ENCODE data around the gene ZNF385B. TPM values are rescaled to one million over a fixed set of nuclear protein-coding genes. Genes with fewer than 3 reads are reported as not detected.

Gene ZNF385B
- polyA plus RNA-seq, 1 donor from 2014 or later = not detected

- Mint-ChIP-seq H3K27me3 (no peaks in the 10 kb centered on the region), H3K9me3 (no peaks in the 10 kb centered on the region), H3K27ac (no peak overlapping the region), H3K4me1 (peaks cover 0 to 1% (median 0%) of the 10 kb centered on the region in 3 donors), H3K4me3 (no peak overlapping the region), H3K36me3 (no peaks in the 10 kb centered on the region)
Observed at GRCh38 chr2:179525340-179525739, 336.1 kb downstream of the ZNF385B start.

GRCh38 chr2:179524809-179525339 is 336.5 kb downstream of the ZNF385B start:
- Mint-ChIP-seq H3K27me3 (no peaks in the 10 kb centered on the region), H3K4me1 (peaks cover 0 to 1% (median 0%) of the 10 kb centered on the region in 3 donors), H3K9me3 (no peaks in the 10 kb centered on the region), H3K27ac (no peak overlapping the region), H3K4me3 (no peak overlapping the region), H3K36me3 (no peaks in the 10 kb centered on the region)

DNA sequence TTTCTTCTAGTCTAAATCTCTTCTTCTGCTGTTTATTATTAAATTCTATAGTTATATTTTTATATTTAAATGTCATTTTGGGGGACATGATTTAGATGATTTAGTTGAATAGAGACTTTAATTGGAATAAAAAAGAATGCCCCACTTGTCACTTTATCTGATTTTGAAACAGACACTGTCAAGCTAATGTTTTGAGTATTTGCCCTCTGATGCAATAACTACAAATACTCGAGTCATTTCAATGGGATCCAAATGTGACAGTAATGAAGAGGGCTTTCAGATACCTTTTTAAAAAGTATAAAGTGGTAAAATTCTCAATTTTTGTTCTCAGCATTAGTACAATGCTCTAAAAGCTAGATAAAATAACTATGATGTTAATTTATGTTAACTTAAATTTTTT is 339.5 kb downstream of the ZNF385B start:
- H3K27me3 Mint-ChIP-seq = no peaks in the 10 kb centered on the region
- H3K9me3 Mint-ChIP-seq = no peaks in the 10 kb centered on the region
- H3K36me3 Mint-ChIP-seq = no peaks in the 10 kb centered on the region
- no peak overlapping the region for H3K4me3 Mint-ChIP-seq
- H3K27ac Mint-ChIP-seq = no peak overlapping the region
- no peaks in the 10 kb centered on the region for H3K4me1 Mint-ChIP-seq

GRCh38 chr2:179518830-179519229 is 342.6 kb downstream of the ZNF385B start:
- H3K9me3 Mint-ChIP-seq = peaks cover 0 to 5% (median 2%) of the 10 kb centered on the region in 3 donors
- H3K27me3 Mint-ChIP-seq = no peaks in the 10 kb centered on the region
- no peaks in the 10 kb centered on the region for H3K36me3 Mint-ChIP-seq
- H3K27ac Mint-ChIP-seq = no peak overlapping the region
- H3K4me1 Mint-ChIP-seq = no peaks in the 10 kb centered on the region
- no peak overlapping the region for H3K4me3 Mint-ChIP-seq

- Mint-ChIP-seq H3K27ac (no peak overlapping the region), H3K9me3 (peaks cover 0 to 5% (median 5%) of the 10 kb centered on the region in 3 donors), H3K4me1 (no peaks in the 10 kb centered on the region), H3K36me3 (no peaks in the 10 kb centered on the region), H3K27me3 (peaks cover 1% of the 10 kb centered on the region), H3K4me3 (no peak overlapping the region)
Observed at GRCh38 chr2:179513181-179513580, 348.2 kb downstream of the ZNF385B start.

DNA sequence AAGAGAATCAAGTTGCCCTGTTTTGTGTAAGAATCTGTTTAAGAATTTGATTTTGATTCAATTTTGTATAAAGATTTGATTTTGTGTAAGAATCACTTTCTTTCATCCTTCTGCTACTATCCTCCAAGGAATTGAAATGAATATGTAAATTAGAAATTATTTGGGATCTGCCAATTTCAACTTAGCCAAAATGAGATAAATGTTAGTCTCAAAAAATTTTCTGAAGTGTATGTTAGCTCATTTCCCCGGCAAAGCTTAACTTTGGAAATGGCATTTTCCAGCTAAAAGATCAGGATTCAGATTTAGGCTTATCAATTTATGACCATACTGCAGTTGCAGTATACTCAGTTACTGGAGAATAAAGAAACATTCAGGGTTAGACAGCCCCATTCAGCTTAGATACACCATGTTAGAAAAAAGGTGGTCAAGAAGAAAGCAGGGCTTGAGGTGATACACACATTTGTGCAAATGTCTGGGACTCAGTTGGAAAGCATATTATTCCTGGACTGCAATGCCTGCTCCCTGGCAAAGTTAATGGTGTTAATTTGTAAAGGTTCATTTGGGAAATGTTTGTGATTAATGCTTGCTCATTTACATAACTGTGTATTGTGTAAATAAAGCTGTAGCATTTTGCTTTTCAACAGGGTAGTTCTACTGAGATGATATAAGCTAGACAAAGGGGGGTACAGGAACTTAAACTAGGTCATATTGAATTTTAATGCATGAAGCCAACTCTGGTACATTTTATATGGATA is 349.0 kb downstream of the ZNF385B start:
- H3K27me3 Mint-ChIP-seq = peaks cover 1% of the 10 kb centered on the region
- no peak overlapping the region for H3K27ac Mint-ChIP-seq
- H3K4me1 Mint-ChIP-seq = no peaks in the 10 kb centered on the region
- H3K4me3 Mint-ChIP-seq = no peak overlapping the region
- H3K9me3 Mint-ChIP-seq = peaks cover 0 to 5% (median 5%) of the 10 kb centered on the region in 3 donors
- no peaks in the 10 kb centered on the region for H3K36me3 Mint-ChIP-seq

GRCh38 chr2:179511105-179511789 is 350.2 kb downstream of the ZNF385B start:
- H3K4me1 Mint-ChIP-seq = no peaks in the 10 kb centered on the region
- H3K4me3 Mint-ChIP-seq = no peak overlapping the region
- peaks cover 0 to 5% (median 5%) of the 10 kb centered on the region in 3 donors for H3K9me3 Mint-ChIP-seq
- peaks cover 1% of the 10 kb centered on the region for H3K27me3 Mint-ChIP-seq
- H3K36me3 Mint-ChIP-seq = no peaks in the 10 kb centered on the region
- H3K27ac Mint-ChIP-seq = no peak overlapping the region

GRCh38 chr2:179495315-179495714 is 366.1 kb downstream of the ZNF385B start:
- Mint-ChIP-seq H3K4me1 (no peaks in the 10 kb centered on the region), H3K9me3 (peaks cover 0 to 3% (median 2%) of the 10 kb centered on the region in 3 donors), H3K36me3 (no peaks in the 10 kb centered on the region), H3K27me3 (no peaks in the 10 kb centered on the region), H3K27ac (no peak overlapping the region), H3K4me3 (no peak overlapping the region)

DNA sequence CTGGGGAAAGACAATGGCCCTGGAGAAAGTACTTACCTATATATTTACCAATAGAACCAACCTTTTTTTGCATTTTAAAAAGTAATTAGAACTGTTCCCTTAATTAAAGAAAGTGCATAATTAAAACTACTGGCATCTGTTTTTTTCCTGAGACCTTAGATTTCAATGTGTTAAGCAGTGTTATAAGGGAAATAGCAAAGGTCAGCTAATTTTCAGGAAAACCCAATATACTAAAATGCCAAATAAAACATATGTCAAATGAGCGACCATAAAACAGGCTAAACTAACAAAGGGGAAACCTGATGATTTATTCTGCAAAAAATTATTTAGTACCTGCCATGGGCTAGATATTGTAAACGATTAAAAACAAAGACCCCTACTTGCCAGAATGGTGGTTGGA is 372.8 kb downstream of the ZNF385B start:
- H3K9me3 Mint-ChIP-seq = no peaks in the 10 kb centered on the region
- H3K36me3 Mint-ChIP-seq = no peaks in the 10 kb centered on the region
- no peaks in the 10 kb centered on the region for H3K4me1 Mint-ChIP-seq
- H3K4me3 Mint-ChIP-seq = no peak overlapping the region
- no peak overlapping the region for H3K27ac Mint-ChIP-seq
- no peaks in the 10 kb centered on the region for H3K27me3 Mint-ChIP-seq

DNA sequence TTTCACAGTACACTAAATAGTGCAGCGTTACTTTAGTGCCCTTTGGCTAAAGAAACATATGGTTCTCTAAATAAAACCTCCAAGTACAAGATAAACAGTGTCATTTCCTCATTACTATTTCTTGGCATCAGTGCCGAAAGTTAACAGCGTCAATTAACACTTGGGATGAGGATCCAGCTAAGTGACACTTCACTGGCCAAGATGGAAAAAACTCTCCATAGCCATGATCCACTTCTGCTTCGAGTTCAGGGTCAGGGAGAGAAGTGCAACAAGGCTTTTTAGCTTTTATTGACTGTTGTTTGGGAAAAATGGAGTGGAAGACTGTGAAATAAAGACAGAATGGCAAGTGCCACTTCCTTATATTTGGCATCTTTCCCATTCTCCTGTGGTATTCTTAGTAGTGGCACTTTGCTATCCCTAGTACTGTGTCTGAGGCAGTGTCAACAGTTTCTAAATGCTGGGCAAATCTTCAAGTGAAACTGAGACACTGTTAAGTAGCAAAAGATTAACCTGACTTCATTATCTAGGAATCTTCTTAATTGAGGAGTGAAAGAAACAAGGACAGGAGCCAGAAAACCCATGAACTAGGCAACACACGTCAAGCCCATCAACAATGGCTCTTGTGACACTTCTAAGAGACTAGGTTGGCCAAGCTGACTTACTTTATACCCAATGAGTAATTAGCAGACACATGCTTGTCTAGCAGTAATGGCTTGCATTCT is 374.2 kb downstream of the ZNF385B start:
- H3K27me3 Mint-ChIP-seq = no peaks in the 10 kb centered on the region

DNA sequence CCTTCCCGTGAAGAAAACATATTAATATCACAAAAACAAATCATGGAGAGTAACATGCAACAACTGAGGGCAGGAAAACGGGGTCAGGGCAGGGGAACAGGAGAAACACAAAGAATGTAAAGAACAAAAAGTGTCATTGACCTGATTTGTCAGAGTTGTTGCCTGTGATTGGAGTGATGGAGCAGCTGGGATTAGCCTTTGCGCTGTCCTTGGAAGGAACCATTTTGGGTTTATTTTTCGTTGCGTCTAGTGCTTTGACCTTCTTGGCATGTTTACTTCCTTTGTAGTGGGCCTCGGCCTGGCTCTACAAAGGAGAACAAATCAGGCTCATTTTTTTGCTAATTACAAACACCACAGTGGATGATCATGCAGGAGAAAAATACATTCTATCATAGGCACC is 378.3 kb downstream of the ZNF385B start:
- peaks cover 0 to 3% (median 0%) of the 10 kb centered on the region in 3 donors for H3K4me1 Mint-ChIP-seq
- no peak overlapping the region for H3K4me3 Mint-ChIP-seq
- H3K27me3 Mint-ChIP-seq = no peaks in the 10 kb centered on the region
- no peaks in the 10 kb centered on the region for H3K9me3 Mint-ChIP-seq
- no peaks in the 10 kb centered on the region for H3K36me3 Mint-ChIP-seq
- H3K27ac Mint-ChIP-seq = no peak overlapping the region

More for the DNA sequence above, 374.2 kb downstream of the ZNF385B start:
- Mint-ChIP-seq H3K4me3 (no peak overlapping the region), H3K9me3 (no peaks in the 10 kb centered on the region), H3K27ac (no peak overlapping the region), H3K4me1 (no peaks in the 10 kb centered on the region), H3K36me3 (no peaks in the 10 kb centered on the region)

DNA sequence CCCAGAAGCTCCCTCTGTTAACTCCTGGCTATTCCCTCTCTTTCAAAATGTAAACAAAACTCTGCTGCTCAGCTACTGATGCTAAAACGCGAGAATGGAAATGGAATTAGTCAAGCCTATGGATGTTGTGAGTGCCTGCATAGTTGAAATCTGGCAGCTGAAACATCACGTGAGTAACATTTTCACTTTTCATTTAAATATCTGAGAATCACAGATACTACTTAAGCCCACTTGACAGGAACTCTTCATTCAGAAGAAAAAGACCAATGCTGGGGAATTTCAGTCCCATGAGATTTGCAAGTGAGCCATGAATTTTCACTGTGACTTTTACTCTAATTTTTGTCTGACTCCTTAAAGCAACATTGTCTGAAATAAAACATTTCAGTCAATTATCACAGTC is 381.5 kb downstream of the ZNF385B start:
- no peaks in the 10 kb centered on the region for H3K9me3 Mint-ChIP-seq
- H3K36me3 Mint-ChIP-seq = no peaks in the 10 kb centered on the region
- H3K27ac Mint-ChIP-seq = no peak overlapping the region
- peaks cover 3% of the 10 kb centered on the region for H3K27me3 Mint-ChIP-seq
- no peak overlapping the region for H3K4me3 Mint-ChIP-seq
- peaks cover 0 to 3% (median 0%) of the 10 kb centered on the region in 3 donors for H3K4me1 Mint-ChIP-seq

- Mint-ChIP-seq H3K36me3 (no peaks in the 10 kb centered on the region), H3K9me3 (no peaks in the 10 kb centered on the region), H3K4me3 (no peak overlapping the region), H3K27me3 (peaks cover 3% of the 10 kb centered on the region), H3K27ac (no peak overlapping the region), H3K4me1 (peaks cover 0 to 3% (median 0%) of the 10 kb centered on the region in 3 donors)
Observed at GRCh38 chr2:179478771-179479170, 382.6 kb downstream of the ZNF385B start.

DNA sequence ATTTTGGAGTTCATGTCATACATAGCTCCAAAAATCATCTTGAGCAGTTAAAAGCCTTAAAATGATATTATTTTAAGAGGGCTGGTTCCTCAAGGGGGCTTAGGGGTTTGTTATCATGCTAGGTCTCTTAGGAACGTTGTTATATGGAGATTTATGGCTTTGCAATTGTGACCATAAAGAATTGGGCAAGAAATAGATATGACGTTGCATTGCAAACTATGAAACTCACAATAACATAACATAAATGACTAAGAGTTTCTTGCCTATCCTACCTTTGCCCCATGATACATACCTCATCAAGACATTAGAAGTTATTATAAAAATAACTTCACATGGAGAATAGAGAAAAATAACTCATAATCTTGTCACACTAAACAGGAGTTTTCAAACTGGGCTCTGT is 390.4 kb downstream of the ZNF385B start:
- H3K4me3 Mint-ChIP-seq = no peak overlapping the region

DNA sequence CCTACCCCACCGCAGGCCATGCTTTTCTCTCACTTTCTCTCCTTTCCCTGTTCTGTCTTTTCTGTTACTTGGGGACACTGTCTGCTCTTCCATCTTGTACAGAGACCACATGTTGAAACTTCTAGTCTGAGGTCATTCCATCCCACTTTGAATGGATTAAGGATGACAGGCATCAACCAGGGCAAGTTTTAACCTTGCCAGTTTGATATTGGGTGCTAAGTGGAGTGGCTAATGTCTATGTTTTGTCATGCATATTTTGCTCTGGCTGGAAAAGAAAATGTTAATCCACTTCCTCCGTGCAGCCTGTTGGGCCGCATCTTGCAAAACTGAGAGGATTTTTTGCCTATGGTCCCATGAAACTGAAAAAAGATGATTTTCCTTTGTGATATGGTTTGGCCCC is 391.3 kb downstream of the ZNF385B start:
- Mint-ChIP-seq H3K36me3 (no peaks in the 10 kb centered on the region), H3K9me3 (no peaks in the 10 kb centered on the region), H3K4me1 (no peaks in the 10 kb centered on the region), H3K4me3 (no peak overlapping the region), H3K27ac (no peak overlapping the region), H3K27me3 (peaks cover 10% of the 10 kb centered on the region)

More for the DNA sequence above, 390.4 kb downstream of the ZNF385B start:
- peaks cover 13% of the 10 kb centered on the region for H3K27me3 Mint-ChIP-seq
- no peaks in the 10 kb centered on the region for H3K9me3 Mint-ChIP-seq
- H3K27ac Mint-ChIP-seq = no peak overlapping the region
- H3K36me3 Mint-ChIP-seq = no peaks in the 10 kb centered on the region
- no peaks in the 10 kb centered on the region for H3K4me1 Mint-ChIP-seq
